Measurements from ENCODE around the gene ACSL1.

DNA sequence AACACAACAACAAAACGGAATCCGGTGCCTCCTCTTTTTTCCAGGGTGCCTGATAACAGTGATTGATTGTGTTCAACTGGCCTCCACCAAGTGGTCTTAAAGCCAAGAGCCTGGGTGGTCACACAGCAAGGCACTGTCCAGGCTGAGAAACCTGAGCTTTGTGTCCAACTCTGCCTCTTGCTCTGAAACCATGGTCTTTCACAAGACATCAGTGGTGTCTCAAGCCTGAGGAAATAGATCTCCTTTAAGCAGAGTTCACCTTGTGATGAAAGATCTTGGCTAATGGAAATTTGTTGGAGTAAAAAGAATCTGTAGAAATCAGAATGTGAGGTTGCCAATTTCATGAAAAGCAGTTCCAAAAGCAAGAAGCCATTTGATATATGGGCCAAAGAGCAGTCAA lies 47.3 kb upstream of the ACSL1 start:
- TF ChIP-seq TAF1 (IDR thresholded peaks at IDR 0.05; ENCODE audit: borderline replicate concordance, insufficient read depth, low read length), result no peak
- TF ChIP-seq, protein P1, sequence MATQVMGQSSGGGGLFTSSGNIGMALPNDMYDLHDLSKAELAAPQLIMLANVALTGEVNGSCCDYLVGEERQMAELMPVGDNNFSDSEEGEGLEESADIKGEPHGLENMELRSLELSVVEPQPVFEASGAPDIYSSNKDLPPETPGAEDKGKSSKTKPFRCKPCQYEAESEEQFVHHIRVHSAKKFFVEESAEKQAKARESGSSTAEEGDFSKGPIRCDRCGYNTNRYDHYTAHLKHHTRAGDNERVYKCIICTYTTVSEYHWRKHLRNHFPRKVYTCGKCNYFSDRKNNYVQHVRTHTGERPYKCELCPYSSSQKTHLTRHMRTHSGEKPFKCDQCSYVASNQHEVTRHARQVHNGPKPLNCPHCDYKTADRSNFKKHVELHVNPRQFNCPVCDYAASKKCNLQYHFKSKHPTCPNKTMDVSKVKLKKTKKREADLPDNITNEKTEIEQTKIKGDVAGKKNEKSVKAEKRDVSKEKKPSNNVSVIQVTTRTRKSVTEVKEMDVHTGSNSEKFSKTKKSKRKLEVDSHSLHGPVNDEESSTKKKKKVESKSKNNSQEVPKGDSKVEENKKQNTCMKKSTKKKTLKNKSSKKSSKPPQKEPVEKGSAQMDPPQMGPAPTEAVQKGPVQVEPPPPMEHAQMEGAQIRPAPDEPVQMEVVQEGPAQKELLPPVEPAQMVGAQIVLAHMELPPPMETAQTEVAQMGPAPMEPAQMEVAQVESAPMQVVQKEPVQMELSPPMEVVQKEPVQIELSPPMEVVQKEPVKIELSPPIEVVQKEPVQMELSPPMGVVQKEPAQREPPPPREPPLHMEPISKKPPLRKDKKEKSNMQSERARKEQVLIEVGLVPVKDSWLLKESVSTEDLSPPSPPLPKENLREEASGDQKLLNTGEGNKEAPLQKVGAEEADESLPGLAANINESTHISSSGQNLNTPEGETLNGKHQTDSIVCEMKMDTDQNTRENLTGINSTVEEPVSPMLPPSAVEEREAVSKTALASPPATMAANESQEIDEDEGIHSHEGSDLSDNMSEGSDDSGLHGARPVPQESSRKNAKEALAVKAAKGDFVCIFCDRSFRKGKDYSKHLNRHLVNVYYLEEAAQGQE (IDR thresholded peaks at IDR 0.05; ENCODE audit: insufficient read depth in 1 of 2, low read depth in 2 of 2, low read length in 2 of 2), result no peak
